Liver (tissue), 9 donors: ENCODE measurements around the gene GTF2B. TPM values are rescaled to one million over a fixed set of nuclear protein-coding genes. Genes with fewer than 3 reads are reported as not detected.

ENCODE experiments used
- DNase-seq: peaks from one replicate; pipeline ENCODE4 v3.0.0-alpha.2; 2017; ENCODE audit warnings: low spot score
- H3K27ac ChIP-seq, 2 donors: one replicate each; pipeline ENCODE4 v1.7.0; 2013; ENCODE audit warnings: inconsistent platforms in 2 of 2, low read length in 2 of 2, control low read depth in 1 of 2, low read depth in 1 of 2, mild to moderate bottlenecking in 1 of 2
- H3K27me3 ChIP-seq, 4 donors: one replicate each; pipeline versions ENCODE4 v1.6.1 to v1.7.0; 2013; ENCODE audit warnings: low read length in 3 of 4, inconsistent platforms in 1 of 4, mild to moderate bottlenecking in 1 of 4, moderate library complexity in 1 of 4; ENCODE audit not compliant: control insufficient read depth in 4 of 4, insufficient read depth in 4 of 4
- H3K36me3 ChIP-seq, 4 donors: one replicate each; pipeline versions ENCODE4 v1.6.1 to v1.7.0; 2013; ENCODE audit warnings: low read length in 3 of 4, mild to moderate bottlenecking in 3 of 4, low read depth in 1 of 4, moderate library complexity in 1 of 4; ENCODE audit not compliant: control insufficient read depth in 4 of 4, insufficient read depth in 3 of 4
- H3K4me1 ChIP-seq, 4 donors: one replicate each; pipeline versions ENCODE4 v1.6.1 to v1.7.0; 2013; ENCODE audit warnings: low read length in 3 of 4, mild to moderate bottlenecking in 3 of 4, moderate library complexity in 1 of 4; ENCODE audit not compliant: control insufficient read depth in 4 of 4, insufficient read depth in 4 of 4
- H3K4me3 ChIP-seq, 3 donors: one replicate each; pipeline versions ENCODE4 v1.6.1 to v1.7.0; 2013; ENCODE audit warnings: low read length in 3 of 3, control low read depth in 1 of 3, low read depth in 1 of 3, mild to moderate bottlenecking in 1 of 3
- H3K9ac ChIP-seq, 2 donors: one replicate each; pipeline ENCODE4 v1.7.0; 2013; ENCODE audit warnings: low read length in 2 of 2, mild to moderate bottlenecking in 2 of 2, moderate library complexity in 2 of 2, control low read depth in 1 of 2, low read depth in 1 of 2
- H3K9me3 ChIP-seq, 4 donors: one replicate each; pipeline versions ENCODE4 v1.6.1 to v1.7.0; 2013; ENCODE audit warnings: low read length in 3 of 4; ENCODE audit not compliant: control insufficient read depth in 4 of 4
- EGR1 ChIP-seq, 2 donors: IDR thresholded peaks; 2 replicates each; pipeline ENCODE4 v1.6.1; 2016 to 2018; ENCODE audit warnings: antibody characterized with exemption in 2 of 2, low read depth in 2 of 2
- GABPA ChIP-seq, 2 donors: IDR thresholded peaks in 1 of 2; conservative IDR thresholded peaks in 1 of 2; 2 replicates each; pipeline ENCODE4 v1.6.1; 2016; ENCODE audit warnings: antibody characterized with exemption in 2 of 2, mild to moderate bottlenecking in 1 of 2, moderate library complexity in 1 of 2
- HNF4G ChIP-seq: IDR thresholded peaks from 2 replicates; pipeline ENCODE4 v1.6.1; 2016; ENCODE audit warnings: antibody characterized with exemption
- MAX ChIP-seq: IDR thresholded peaks from 2 replicates; pipeline ENCODE4 v1.6.1; 2016; ENCODE audit warnings: antibody characterized with exemption
- RAD21 ChIP-seq, 2 donors: IDR thresholded peaks; 2 replicates each; pipeline ENCODE4 v1.6.1; 2016; ENCODE audit warnings: antibody characterized with exemption in 2 of 2, mild to moderate bottlenecking in 2 of 2
- REST ChIP-seq: IDR thresholded peaks from 2 replicates; pipeline ENCODE4 v1.6.1; 2016; ENCODE audit warnings: antibody characterized with exemption, mild to moderate bottlenecking
- RXRA ChIP-seq, 2 donors: IDR thresholded peaks; 2 replicates each; pipeline ENCODE4 v1.6.1; 2017 to 2018; ENCODE audit warnings: antibody characterized with exemption in 2 of 2, mild to moderate bottlenecking in 1 of 2
- SP1 ChIP-seq: IDR thresholded peaks from 2 replicates; pipeline ENCODE4 v1.6.1; 2018; ENCODE audit warnings: antibody characterized with exemption, mild to moderate bottlenecking
- TAF1 ChIP-seq: conservative IDR thresholded peaks from 2 replicates; pipeline ENCODE4 v1.6.1; 2016; ENCODE audit warnings: antibody characterized with exemption, mild to moderate bottlenecking
- YY1 ChIP-seq: IDR thresholded peaks from 2 replicates; pipeline ENCODE4 v1.6.1; 2016; ENCODE audit warnings: antibody characterized with exemption, mild to moderate bottlenecking
- ZBTB33 ChIP-seq: IDR thresholded peaks from 2 replicates; pipeline ENCODE4 v1.6.1; 2016; ENCODE audit warnings: antibody characterized with exemption
- WGBS: extraction: QIAGEN DNeasy Blood & Tissue Kit; methylation state at CpG from one replicate; pipeline ENCODE4 v1.1.7; 2013; 5-methylcytosine and 5-hydroxymethylcytosine counted together
- polyA plus RNA-seq, 2 donors: library from polyadenylated mRNA; stranded (reverse) in 1 of 2; unstranded in 1 of 2; fragments of 200-250 nt in 1 of 2; fragments of >200 nt in 1 of 2; fragmentation: Nextera tagmentation in 1 of 2; extraction: Ambion mirVana in 1 of 2; gene quantifications; one replicate each; pipeline versions ENCODE4 v1.2.1 to v1.2.3, GENCODE V29; 2013 to 2015
- total RNA-seq, 2 donors: library from RNA; depleted of rRNA; stranded (reverse); fragments of >200 nt; gene quantifications; one replicate each; pipeline ENCODE4 v1.2.3, GENCODE V29; 2014
- TF ChIP-seq, protein P1 (sequence below): fragments of 150-350 bp; IDR thresholded peaks from 2 replicates; pipeline ENCODE4 v1.5.1; 2017; ENCODE audit warnings: improper control_type of control experiment, low read depth, low read length; ENCODE audit not compliant: missing input control
- donor health status: healthy.
- donor health status: healthy.
- donor health status: healthy.
- donor health status: healthy.
- donor health status: healthy.

The GTF2B gene
- total and polyA plus RNA-seq, 4 donors = 13.5 to 50.6 (median 23.5) TPM

DNA sequence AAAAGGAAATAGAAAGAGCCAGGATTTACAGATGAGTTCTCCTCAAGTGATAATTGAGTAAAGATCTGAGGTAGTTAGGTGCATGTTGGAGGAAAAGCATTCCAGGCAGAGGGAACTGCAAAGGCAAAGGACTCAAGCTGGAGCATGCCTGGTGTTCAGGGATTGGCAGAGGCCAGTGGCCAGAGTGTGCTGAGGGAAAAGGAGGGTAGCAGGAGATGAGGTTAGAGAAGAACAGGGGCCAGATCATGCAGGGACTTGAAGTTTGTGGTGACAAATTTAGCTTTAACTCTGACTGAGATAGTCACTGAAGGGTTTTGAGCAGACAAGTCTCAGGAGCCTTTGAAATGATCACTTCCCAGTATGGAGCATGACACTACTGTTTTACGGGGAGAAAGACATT, 19.0 kb upstream of the GTF2B start (continued):
- TF ChIP-seq, protein P1, sequence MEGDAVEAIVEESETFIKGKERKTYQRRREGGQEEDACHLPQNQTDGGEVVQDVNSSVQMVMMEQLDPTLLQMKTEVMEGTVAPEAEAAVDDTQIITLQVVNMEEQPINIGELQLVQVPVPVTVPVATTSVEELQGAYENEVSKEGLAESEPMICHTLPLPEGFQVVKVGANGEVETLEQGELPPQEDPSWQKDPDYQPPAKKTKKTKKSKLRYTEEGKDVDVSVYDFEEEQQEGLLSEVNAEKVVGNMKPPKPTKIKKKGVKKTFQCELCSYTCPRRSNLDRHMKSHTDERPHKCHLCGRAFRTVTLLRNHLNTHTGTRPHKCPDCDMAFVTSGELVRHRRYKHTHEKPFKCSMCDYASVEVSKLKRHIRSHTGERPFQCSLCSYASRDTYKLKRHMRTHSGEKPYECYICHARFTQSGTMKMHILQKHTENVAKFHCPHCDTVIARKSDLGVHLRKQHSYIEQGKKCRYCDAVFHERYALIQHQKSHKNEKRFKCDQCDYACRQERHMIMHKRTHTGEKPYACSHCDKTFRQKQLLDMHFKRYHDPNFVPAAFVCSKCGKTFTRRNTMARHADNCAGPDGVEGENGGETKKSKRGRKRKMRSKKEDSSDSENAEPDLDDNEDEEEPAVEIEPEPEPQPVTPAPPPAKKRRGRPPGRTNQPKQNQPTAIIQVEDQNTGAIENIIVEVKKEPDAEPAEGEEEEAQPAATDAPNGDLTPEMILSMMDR = no peak

DNA sequence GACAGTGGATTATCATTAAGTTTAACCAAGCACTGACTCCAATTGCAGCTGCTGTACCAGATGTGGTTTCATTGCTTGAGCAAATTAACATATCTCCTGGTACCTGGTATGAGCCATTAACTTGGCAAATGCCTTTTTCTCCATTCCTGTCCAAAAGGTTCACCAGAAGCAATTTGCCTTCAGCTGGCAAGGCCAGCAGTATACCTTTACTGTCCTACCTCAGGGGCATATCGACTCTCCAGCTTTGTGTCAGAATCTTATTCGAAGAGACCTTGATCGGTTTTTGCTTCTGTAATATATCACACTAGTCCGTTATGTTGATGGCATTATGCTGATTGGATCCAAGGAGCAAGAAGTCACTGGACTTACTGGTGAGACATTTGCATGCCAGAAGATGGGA, 9.5 kb upstream of the GTF2B start:
- no peak overlapping the region for H3K27ac ChIP-seq
- no peak overlapping the region for H3K4me3 ChIP-seq
- 93% methylated on average over 4 of the region's 4 CpGs for WGBS
- no peak for DNase-seq
- no peak overlapping the region for H3K9ac ChIP-seq
- no peaks in the 10 kb centered on the region for H3K9me3 ChIP-seq
- TF ChIP-seq RAD21 (IDR thresholded peaks at IDR 0.05) (no peak), TAF1 (no peak), RXRA (IDR thresholded peaks at IDR 0.05) (no peak), REST (no peak), GABPA (IDR thresholded peaks at IDR 0.05 in 1 of 2, conservative IDR thresholded peaks at IDR 0.05 in 1 of 2) (no peak), SP1 (no peak), HNF4G (no peak), MAX (no peak), EGR1 (IDR thresholded peaks at IDR 0.05; ENCODE audit: low read depth in 2 of 2) (no peak), YY1 (no peak), ZBTB33 (no peak)
- TF ChIP-seq, protein P1 = no peak
- no peaks in the 10 kb centered on the region for H3K4me1 ChIP-seq
- no peaks in the 10 kb centered on the region for H3K27me3 ChIP-seq
- H3K36me3 ChIP-seq = no peaks in the 10 kb centered on the region
